Measurements from ENCODE around the gene CRTAC1. TPM values are rescaled to one million over a fixed set of nuclear protein-coding genes. Genes with fewer than 3 reads are reported as not detected.

The CRTAC1 gene
- polyA plus RNA-seq, 3 donors, result not detected

- peaks cover 4 to 5% (median 5%) of the 10 kb centered on the region in 3 donors for H3K27me3 Mint-ChIP-seq (ENCODE audit: low read depth in 3 of 3)
- H2AFZ ChIP-seq (ENCODE audit: insufficient read depth, low read depth, low read length, poor library complexity, severe bottlenecking), result no peak overlapping the region
- H3K4me1 ChIP-seq (ENCODE audit: control insufficient read depth in 1 of 2, insufficient read depth in 2 of 2, low read length in 2 of 2), result no peaks in the 10 kb centered on the region
- H3K27ac Mint-ChIP-seq, result no peak overlapping the region
- no peaks in the 10 kb centered on the region for H4K20me1 ChIP-seq (ENCODE audit: insufficient read depth, low read length)
- H3K4me1 Mint-ChIP-seq, result no peaks in the 10 kb centered on the region
- no peak overlapping the region for H3K9ac ChIP-seq (ENCODE audit: insufficient read depth, low read length, poor library complexity, severe bottlenecking)
- H3K36me3 Mint-ChIP-seq, result no peaks in the 10 kb centered on the region
- H3K9me3 Mint-ChIP-seq, result no peaks in the 10 kb centered on the region
- no peaks in the 10 kb centered on the region for H3K36me3 ChIP-seq (replicated peaks in 1 of 2; ENCODE audit: control insufficient read depth in 1 of 2, insufficient read depth in 2 of 2, low read length in 2 of 2)
- 97% methylated on average over 12 of the region's 13 CpGs for WGBS (ENCODE audit: insufficient coverage)
- no peak for DNase-seq
- H3K4me3 ChIP-seq (replicated peaks in 1 of 3; ENCODE audit: low read depth in 2 of 3, low read length in 3 of 3), result no peak overlapping the region
- no peak overlapping the region for H3K4me3 Mint-ChIP-seq
- peaks cover 0 to 2% of the 10 kb centered on the region in 2 donors for H3K27me3 ChIP-seq (ENCODE audit: control insufficient read depth in 2 of 2, insufficient read depth in 2 of 2, low read length in 2 of 2)
- no peak overlapping the region for H3K4me2 ChIP-seq (replicated peaks; ENCODE audit: extremely low read depth, low read length, poor library complexity, severe bottlenecking)
- intact Hi-C loops (cut with micrococcal nuclease), result no loop called here
- H3K9me3 ChIP-seq (replicated peaks in 1 of 2; ENCODE audit: control insufficient read depth in 1 of 2, insufficient read depth in 1 of 2, low read length in 2 of 2), result no peaks in the 10 kb centered on the region
- H3K27ac ChIP-seq (ENCODE audit: low read depth in 1 of 2, low read length in 2 of 2), result no peak overlapping the region
- H3K79me2 ChIP-seq (ENCODE audit: insufficient read depth, low read length), result no peaks in the 10 kb centered on the region
- no peak for TF ChIP-seq CTCF (IDR thresholded peaks at IDR 0.05)
Observed at GRCh38 chr10:97896756-97897358, 133.6 kb downstream of the CRTAC1 start.

GRCh38 chr10:97895915-97896314, 134.5 kb downstream of the CRTAC1 start:
- Histone ChIP-seq H3K79me2 (ENCODE audit: insufficient read depth, low read length) (no peaks in the 10 kb centered on the region), H3K4me2 (replicated peaks; ENCODE audit: extremely low read depth, low read length, poor library complexity, severe bottlenecking) (no peak overlapping the region), H3K4me1 (ENCODE audit: control insufficient read depth in 1 of 2, insufficient read depth in 2 of 2, low read length in 2 of 2) (no peaks in the 10 kb centered on the region), H3K27me3 (ENCODE audit: control insufficient read depth in 2 of 2, insufficient read depth in 2 of 2, low read length in 2 of 2) (peaks cover 0 to 2% of the 10 kb centered on the region in 2 donors), H3K9me3 (replicated peaks in 1 of 2; ENCODE audit: control insufficient read depth in 1 of 2, insufficient read depth in 1 of 2, low read length in 2 of 2) (no peaks in the 10 kb centered on the region), H3K9ac (ENCODE audit: insufficient read depth, low read length, poor library complexity, severe bottlenecking) (no peak overlapping the region), H2AFZ (ENCODE audit: insufficient read depth, low read depth, low read length, poor library complexity, severe bottlenecking) (no peak overlapping the region), H3K27ac (ENCODE audit: low read depth in 1 of 2, low read length in 2 of 2) (no peak overlapping the region), H3K36me3 (replicated peaks in 1 of 2; ENCODE audit: control insufficient read depth in 1 of 2, insufficient read depth in 2 of 2, low read length in 2 of 2) (no peaks in the 10 kb centered on the region), H3K4me3 (replicated peaks in 1 of 3; ENCODE audit: low read depth in 2 of 3, low read length in 3 of 3) (no peak overlapping the region), H4K20me1 (ENCODE audit: insufficient read depth, low read length) (no peaks in the 10 kb centered on the region)
- H3K9me3 Mint-ChIP-seq, result no peaks in the 10 kb centered on the region
- no peak for DNase-seq
- TF ChIP-seq CTCF (IDR thresholded peaks at IDR 0.05), result no peak
- H3K36me3 Mint-ChIP-seq, result no peaks in the 10 kb centered on the region
- no peak overlapping the region for H3K4me3 Mint-ChIP-seq
- 91% methylated on average over 6 of the region's 9 CpGs for WGBS (ENCODE audit: insufficient coverage)
- H3K27me3 Mint-ChIP-seq (ENCODE audit: low read depth in 3 of 3), result peaks cover 2 to 8% (median 5%) of the 10 kb centered on the region in 3 donors
- H3K4me1 Mint-ChIP-seq, result no peaks in the 10 kb centered on the region
- H3K27ac Mint-ChIP-seq, result no peak overlapping the region
- intact Hi-C loops (cut with micrococcal nuclease), result no loop called here
